GM13976 (cell line): ENCODE results near the gene HES6.

Experiments used
- DNase-seq: peaks from one replicate; pipeline ENCODE4 v3.0.0; 2012; ENCODE audit warnings: low spot score
- in situ Hi-C: fragments of 300-500 bp; cut with MboI; formaldehyde crosslinking; loops from one replicate; pipeline ENCODE4 v1.12.0; 2022; ENCODE audit warnings: low sequenced_read_pairs, mixed read lengths, inconsistent platforms; ENCODE audit not compliant: unreplicated experiment
- TF ChIP-seq, protein P1 (sequence below): IDR thresholded peaks from 2 replicates; pipeline ENCODE4 v1.5.1; 2012; ENCODE audit warnings: borderline replicate concordance, mild to moderate bottlenecking; ENCODE audit not compliant: insufficient read depth; ENCODE audit errors: extremely low read depth, missing control alignments, control extremely low read depth

HES6 gene

DNA sequence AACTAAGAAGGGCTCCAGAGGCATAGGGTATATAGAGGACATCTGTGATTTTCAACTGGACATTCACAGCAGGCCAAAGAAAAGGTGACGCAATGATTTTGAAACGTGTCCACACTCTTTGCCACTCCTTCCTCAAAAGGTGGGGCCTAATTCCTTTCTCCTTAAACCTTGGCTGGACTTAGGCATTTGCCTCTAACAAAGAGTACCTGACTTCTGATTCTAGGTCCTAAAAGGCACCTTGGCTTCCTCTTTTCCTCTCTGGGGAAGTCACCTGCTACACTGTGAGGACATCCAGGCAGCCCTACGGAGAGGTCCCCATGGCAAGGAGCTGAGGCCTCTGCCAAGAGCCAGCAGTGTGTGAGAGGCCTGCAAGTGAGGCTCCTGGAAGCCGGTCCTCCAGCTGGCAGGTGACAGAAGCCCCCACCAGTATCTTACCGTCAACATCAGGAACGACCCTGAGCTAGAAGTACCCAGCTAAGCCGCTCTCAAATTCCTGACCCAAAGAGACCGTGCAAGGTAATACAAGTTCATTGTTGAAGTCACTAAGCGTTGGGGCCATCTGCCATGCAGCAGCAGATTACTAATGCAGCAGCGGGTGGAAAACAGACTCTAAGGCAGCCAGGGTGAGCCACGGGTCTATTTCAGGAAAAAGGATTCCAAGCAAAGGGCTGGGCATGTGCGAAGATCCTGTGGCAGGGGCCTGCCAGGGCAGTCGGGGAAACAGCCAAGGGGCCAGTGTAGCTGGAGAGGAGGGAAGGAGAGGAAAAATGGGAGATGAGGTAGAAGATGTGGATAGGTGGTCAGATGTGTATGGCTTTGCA, 7.4 kb upstream of the HES6 start:
- no peak for DNase-seq
- TF ChIP-seq, protein P1, sequence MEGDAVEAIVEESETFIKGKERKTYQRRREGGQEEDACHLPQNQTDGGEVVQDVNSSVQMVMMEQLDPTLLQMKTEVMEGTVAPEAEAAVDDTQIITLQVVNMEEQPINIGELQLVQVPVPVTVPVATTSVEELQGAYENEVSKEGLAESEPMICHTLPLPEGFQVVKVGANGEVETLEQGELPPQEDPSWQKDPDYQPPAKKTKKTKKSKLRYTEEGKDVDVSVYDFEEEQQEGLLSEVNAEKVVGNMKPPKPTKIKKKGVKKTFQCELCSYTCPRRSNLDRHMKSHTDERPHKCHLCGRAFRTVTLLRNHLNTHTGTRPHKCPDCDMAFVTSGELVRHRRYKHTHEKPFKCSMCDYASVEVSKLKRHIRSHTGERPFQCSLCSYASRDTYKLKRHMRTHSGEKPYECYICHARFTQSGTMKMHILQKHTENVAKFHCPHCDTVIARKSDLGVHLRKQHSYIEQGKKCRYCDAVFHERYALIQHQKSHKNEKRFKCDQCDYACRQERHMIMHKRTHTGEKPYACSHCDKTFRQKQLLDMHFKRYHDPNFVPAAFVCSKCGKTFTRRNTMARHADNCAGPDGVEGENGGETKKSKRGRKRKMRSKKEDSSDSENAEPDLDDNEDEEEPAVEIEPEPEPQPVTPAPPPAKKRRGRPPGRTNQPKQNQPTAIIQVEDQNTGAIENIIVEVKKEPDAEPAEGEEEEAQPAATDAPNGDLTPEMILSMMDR: no peak
- in situ Hi-C loops: no loop called here

DNA sequence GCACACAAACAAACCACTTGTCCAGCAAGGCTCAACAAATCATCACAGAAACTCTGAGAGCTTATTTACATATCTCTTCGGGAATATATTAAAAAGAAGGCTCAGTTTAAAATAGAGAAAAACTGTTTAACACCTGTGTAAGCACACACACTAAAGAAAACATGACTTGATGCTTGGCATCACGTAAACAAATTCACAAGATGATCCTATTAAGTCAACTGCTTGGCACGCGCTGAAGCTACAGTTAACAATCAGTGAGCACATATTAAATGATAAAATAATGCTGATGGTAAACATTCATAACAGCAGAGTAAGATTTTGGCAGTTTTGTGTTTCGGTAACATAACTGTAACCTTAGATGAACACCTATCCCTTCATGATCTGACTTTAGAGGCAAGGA, 4.3 kb upstream of the HES6 start:
- TF ChIP-seq, protein P1: no peak
- in situ Hi-C loops: no loop called here
- DNase-seq: no peak

DNA sequence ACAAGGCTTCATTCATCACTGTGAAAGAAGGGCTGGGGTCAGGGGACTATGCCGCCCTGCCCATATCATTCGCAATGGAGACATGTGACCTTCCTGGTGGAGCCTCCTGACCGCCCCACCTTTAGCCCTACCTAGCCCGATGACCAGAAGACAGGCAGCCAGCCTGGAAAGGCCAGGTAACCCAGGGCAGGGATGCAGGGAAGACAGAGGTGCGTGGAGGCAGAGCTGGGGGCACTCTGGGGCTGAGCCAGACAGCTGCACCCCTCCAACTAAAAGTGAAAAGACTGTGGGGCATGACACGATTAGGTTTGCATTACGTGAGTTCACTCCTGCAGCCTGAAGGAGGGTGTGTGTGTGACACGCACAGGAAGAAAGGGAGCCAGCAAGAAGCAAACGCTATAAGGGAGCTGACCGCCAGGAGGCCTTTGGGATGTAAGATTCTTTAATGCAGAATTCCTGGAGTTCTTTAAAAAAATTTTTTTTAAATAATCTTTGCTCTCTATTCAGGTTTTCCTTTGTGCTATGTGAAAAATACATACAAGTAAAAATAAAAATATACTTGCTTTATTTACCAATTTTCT, 3.7 kb upstream of the HES6 start:
- no peak for DNase-seq
- in situ Hi-C loops: no loop called here
- TF ChIP-seq, protein P1: no peak

DNA sequence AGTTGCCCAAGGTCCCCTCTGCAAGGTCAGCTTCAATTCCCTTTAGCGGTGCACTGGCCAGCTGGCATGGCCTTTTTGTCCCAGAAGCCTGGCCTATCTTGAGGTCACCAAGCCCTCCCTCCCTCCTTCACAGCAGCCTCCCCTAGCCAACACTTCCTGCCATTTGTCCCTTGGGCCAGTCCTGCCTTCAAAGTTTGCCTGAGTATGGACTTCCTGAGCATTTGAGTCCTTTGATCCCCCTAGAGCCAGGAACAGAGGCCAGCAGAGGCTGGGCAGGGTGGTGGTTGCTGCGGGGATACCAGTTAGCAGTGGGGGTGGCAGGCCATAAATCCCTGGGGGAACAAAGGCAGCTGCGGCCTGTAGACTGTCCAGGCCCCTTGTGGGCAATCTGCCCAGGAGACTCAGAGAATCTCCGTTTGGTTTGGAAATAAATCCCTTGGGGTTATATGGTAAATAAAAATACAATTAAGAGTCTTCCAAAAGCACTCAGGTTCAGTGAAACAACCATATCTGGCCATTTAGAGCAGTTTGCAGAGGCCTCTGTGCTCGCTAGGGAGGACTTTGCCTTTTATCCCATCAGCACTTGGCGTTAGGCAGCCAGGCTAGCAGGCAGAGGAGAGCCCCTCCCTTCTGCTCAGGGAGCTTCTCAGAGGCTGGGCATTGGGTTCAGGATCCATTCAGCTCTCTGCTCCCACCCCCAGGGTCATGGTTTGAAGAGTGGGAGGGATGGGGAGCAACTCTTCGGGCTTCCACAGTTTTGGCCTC, 3.1 kb upstream of the HES6 start:
- in situ Hi-C loops: no loop called here
- no peak for DNase-seq
- TF ChIP-seq, protein P1: no peak

DNA sequence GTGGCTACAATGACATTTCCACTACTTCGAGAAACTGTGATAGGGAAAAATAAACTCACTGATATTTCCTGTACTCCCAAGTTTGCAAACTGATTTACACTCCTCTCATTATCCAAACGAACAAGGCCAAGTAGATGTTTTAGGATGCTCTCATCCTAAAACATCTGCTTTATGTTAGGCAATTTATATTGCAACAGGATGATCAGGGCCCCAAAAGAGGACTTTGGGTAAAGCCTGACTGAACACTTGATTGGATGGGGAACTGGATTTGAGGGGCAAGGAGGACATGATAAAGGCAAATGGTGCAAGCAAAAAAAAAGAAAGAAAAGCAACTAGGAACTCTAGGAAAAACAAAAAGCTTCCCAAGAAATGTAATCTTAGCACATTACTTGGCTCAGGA, 2.1 kb upstream of the HES6 start:
- in situ Hi-C loops: no loop called here
- TF ChIP-seq, protein P1: no peak
- no peak for DNase-seq

DNA sequence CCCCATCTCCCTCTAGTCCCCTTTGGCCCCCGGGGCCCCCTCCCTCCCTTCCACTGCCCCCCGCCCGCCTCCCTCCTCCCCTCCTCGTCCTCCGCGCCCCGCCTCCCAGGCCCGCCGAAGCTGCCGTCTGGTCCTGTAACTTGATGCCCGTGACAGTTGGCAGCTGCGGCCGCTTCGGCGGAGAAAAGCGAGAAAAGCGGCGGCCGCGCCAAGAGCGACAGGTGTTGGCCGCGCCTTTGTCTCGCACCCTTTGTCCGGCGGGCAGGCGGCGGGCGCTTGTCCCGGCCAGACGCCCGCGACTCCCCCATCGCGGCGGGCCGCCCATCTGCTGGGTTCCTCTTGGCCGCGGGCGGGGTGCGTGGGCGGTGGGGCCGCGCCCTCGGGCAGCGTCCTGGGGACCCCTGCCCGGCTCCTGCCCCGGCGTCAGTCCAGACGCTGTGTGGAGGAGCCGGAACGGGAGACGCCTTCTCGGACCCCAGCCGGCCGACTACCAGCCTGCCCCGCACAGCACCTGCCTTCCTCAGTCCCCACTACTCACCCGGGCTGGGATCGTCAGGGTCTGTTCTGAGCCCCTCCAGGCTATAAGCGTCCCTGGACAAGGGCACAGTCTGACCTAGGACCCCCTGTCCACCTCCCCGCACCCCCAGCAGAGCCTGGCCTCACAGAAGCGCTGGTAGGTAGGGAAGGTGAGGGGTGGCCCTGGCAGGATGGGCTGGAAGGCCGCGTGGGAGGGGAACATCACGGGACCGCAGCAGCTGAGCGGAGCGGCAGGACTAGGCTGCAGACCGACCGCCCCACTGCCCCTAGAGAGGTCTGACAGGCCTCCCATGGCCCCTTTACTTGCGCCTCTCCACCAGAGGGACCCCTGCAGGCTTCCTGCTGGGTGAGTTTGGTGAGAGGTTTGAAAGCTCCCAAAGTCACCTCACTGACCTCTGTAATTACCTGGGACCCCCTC, 1.2 kb upstream of the HES6 start:
- TF ChIP-seq, protein P1: no peak
- in situ Hi-C loops: no loop called here
- no peak for DNase-seq
